ENCODE measurements around the gene H6PD. TPM values are rescaled to one million over a fixed set of nuclear protein-coding genes. Genes with fewer than 3 reads are reported as not detected.

H6PD gene
- total RNA-seq, 2 experiments from 2014 or later, result 15.1 to 15.3 TPM

DNA sequence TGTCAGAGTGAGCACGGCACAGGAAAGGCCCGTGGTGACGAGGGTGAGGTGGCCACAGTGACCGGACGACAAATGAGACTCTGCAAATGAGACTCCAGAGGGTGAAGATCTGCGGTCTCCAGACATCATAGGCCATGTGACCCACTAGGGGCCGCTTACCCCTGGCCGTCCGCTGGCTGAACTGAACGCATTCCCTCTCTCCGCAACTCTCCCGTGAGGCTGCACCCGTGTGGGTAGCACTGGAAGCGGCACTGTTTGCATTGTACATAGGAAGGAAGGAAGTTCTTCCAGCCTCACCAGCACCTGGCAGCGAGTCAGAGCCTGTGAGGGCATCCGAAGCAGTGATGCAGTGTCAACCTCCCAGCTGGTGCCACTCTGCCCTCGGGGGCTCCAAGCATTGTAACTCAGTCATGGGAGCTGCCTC, 34.5 kb downstream of the H6PD start:
- Mint-ChIP-seq H3K27me3 (no peaks in the 10 kb centered on the region), H3K4me1 (peaks cover 15% of the 10 kb centered on the region), H3K4me3 (no peak overlapping the region), H3K27ac (no peak overlapping the region), H3K36me3 (ENCODE audit: low read depth) (no peaks in the 10 kb centered on the region), H3K9me3 (no peaks in the 10 kb centered on the region)
- POLR2A ChIA-PET, result no interaction called here
- no peak for DNase-seq
- CTCF ChIA-PET, result interaction anchor here (0.7 to 2.7 kb wide), 7 partner anchors 20 to 222 kb away, joined by 3 to 13 read pairs (median 4); no protein-coding TSS in a partner anchor

- H3K4me3 Mint-ChIP-seq, result no peak overlapping the region
- POLR2A ChIA-PET, result no interaction called here
- DNase-seq, result no peak
- no peak overlapping the region for H3K27ac Mint-ChIP-seq
- H3K27me3 Mint-ChIP-seq, result no peaks in the 10 kb centered on the region
- no peaks in the 10 kb centered on the region for H3K36me3 Mint-ChIP-seq (ENCODE audit: low read depth)
- H3K4me1 Mint-ChIP-seq, result peaks cover 15% of the 10 kb centered on the region
- CTCF ChIA-PET, result interaction anchor here (1.2 kb wide), 1 partner anchor 19 kb away, joined by 3 read pairs; no protein-coding TSS in a partner anchor
- no peaks in the 10 kb centered on the region for H3K9me3 Mint-ChIP-seq
Measured at GRCh38 chr1:9269721-9270120, 35.1 kb downstream of the H6PD start.

- H3K27ac Mint-ChIP-seq, result no peak overlapping the region
- no peaks in the 10 kb centered on the region for H3K36me3 Mint-ChIP-seq (ENCODE audit: low read depth)
- no peak overlapping the region for H3K4me3 Mint-ChIP-seq
- H3K27me3 Mint-ChIP-seq, result no peaks in the 10 kb centered on the region
- no peak for DNase-seq
- POLR2A ChIA-PET, result no interaction called here
- no peaks in the 10 kb centered on the region for H3K9me3 Mint-ChIP-seq
- peaks cover 20% of the 10 kb centered on the region for H3K4me1 Mint-ChIP-seq
- CTCF ChIA-PET, result interaction anchor here (1.2 kb wide), 1 partner anchor 18 kb away, joined by 3 read pairs; no protein-coding TSS in a partner anchor
Measured at GRCh38 chr1:9270290-9270883, 35.8 kb downstream of the H6PD start.

- Mint-ChIP-seq H3K27ac (no peak overlapping the region), H3K36me3 (ENCODE audit: low read depth) (no peaks in the 10 kb centered on the region), H3K27me3 (peaks cover 1% of the 10 kb centered on the region), H3K4me1 (peaks cover 27% of the 10 kb centered on the region), H3K4me3 (no peak overlapping the region), H3K9me3 (no peaks in the 10 kb centered on the region)
- ChIA-PET CTCF (interaction anchor here (0.6 to 1.6 kb wide), 3 partner anchors 12 to 529 kb away, joined by 3 to 4 read pairs (median 3); no protein-coding TSS in a partner anchor), POLR2A (no interaction called here)
- DNase-seq, result no peak
Measured at GRCh38 chr1:9271283-9271682, 36.7 kb downstream of the H6PD start.

DNA sequence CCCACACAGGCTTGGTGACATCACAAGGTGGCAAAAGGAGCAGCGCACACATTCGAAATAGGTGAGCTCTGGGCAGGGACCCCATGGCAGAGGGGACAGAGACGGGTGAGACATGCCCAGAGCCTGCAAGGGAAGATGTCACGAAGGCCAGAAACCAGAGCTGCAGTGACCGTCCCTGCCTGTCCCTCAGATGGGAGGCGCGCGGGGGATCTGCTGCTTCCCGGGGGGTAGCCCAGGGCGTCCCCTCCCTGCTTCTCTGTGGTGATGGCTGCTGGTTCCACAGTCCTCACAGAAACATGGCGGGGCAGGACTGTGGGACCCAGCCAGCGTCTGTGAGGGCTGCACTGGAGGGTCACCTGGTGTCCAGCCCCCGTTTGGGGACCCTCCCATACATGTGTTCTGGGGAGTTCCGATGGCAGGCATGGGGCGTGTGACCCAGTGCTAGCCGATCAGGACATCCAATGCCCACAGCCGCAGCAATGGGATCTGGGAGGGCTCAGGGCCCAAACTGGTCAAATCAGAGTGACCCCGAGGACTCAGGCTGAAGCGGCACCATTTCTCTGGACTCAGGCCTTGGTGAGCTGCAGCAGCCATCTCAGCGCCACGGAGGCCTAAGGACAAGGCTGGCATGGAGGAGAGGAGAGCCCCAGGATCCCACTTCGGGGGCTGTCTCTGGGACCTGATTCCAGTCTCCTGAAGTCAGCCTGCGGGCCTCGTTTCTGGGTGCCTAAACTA, 37.5 kb downstream of the H6PD start:
- Mint-ChIP-seq H3K4me3 (no peak overlapping the region), H3K27ac (no peak overlapping the region), H3K9me3 (no peaks in the 10 kb centered on the region), H3K4me1 (peaks cover 24% of the 10 kb centered on the region), H3K27me3 (peaks cover 1% of the 10 kb centered on the region), H3K36me3 (ENCODE audit: low read depth) (peaks cover 1% of the 10 kb centered on the region)
- CTCF ChIA-PET, result interaction anchor here (0.8 to 1.6 kb wide), 6 partner anchors 10 to 224 kb away, joined by 3 to 4 read pairs (median 3); no protein-coding TSS in a partner anchor
- no peak for DNase-seq
- POLR2A ChIA-PET, result no interaction called here

GRCh38 chr1:9273177-9273576, 38.6 kb downstream of the H6PD start:
- DNase-seq, result no peak
- peaks cover 1% of the 10 kb centered on the region for H3K27me3 Mint-ChIP-seq
- H3K4me1 Mint-ChIP-seq, result peaks cover 16% of the 10 kb centered on the region
- peaks cover 1% of the 10 kb centered on the region for H3K36me3 Mint-ChIP-seq (ENCODE audit: low read depth)
- H3K4me3 Mint-ChIP-seq, result no peak overlapping the region
- CTCF ChIA-PET, result interaction anchor here (1.0 to 1.5 kb wide), 3 partner anchors 109 to 218 kb away, joined by 3 to 4 read pairs (median 3); no protein-coding TSS in a partner anchor
- no peak overlapping the region for H3K27ac Mint-ChIP-seq
- POLR2A ChIA-PET, result no interaction called here
- peaks cover 4% of the 10 kb centered on the region for H3K9me3 Mint-ChIP-seq

DNA sequence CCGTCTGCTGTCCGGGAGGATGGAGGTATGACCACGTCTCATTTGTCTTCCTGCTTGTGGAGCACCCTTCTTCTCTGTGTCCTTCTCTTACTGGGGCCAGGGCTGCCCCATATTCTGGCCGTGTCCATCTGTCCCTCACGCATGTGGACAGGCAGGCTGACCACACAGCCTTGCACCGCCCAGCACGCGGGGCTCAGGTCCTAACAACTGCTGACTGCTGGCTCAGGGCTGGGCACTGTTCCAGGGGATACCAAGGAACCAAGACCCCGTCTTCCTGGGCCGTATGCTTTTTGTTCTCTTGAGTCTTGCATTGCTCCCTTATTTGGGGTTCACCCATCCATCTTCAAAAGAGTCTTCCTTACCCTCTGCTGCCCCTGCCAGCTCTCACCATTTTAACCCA, 40.6 kb downstream of the H6PD start:
- no peak overlapping the region for H3K27ac Mint-ChIP-seq
- POLR2A ChIA-PET, result no interaction called here
- H3K9me3 Mint-ChIP-seq, result peaks cover 4% of the 10 kb centered on the region
- H3K4me1 Mint-ChIP-seq, result peaks cover 30% of the 10 kb centered on the region
- CTCF ChIA-PET, result interaction anchor here (0.6 to 1.7 kb wide), 5 partner anchors 8 to 395 kb away, joined by 3 to 6 read pairs (median 4); no protein-coding TSS in a partner anchor
- no peak overlapping the region for H3K4me3 Mint-ChIP-seq
- peaks cover 4% of the 10 kb centered on the region for H3K27me3 Mint-ChIP-seq
- DNase-seq, result no peak
- peaks cover 1% of the 10 kb centered on the region for H3K36me3 Mint-ChIP-seq (ENCODE audit: low read depth)

DNA sequence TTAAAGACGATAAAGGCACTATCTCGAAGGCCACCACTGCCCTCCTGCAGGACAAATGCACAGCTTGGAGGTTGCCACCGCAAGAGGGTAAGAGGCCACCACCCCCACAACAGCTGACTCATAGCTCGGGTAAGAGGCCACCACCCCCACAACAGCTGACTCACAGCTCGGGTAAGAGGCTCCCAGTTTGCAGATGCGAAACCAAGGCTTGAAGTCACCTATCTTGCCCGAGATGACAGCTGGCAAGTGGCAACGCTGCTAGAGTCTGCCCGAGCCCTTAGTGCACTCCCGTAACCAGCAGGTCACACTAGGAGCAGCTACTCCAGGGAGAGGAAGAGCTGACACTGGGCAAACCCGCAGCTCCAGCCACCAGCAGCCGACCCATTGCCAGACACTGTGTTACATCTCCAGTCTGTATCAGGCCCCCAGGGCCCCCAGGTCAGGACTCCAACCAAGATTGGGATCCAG, 41.0 kb downstream of the H6PD start:
- ChIA-PET CTCF (interaction anchor here (0.6 to 1.7 kb wide), 8 partner anchors 9 to 1071 kb away, joined by 3 to 6 read pairs (median 4); no protein-coding TSS in a partner anchor), POLR2A (interaction anchor here (0.7 kb wide), 1 partner anchor 31 kb away, joined by 4 read pairs; no protein-coding TSS in a partner anchor)
- H3K27me3 Mint-ChIP-seq, result peaks cover 4% of the 10 kb centered on the region
- peaks cover 33% of the 10 kb centered on the region for H3K4me1 Mint-ChIP-seq
- peaks cover 1% of the 10 kb centered on the region for H3K36me3 Mint-ChIP-seq (ENCODE audit: low read depth)
- H3K27ac Mint-ChIP-seq, result no peak overlapping the region
- peaks cover 4% of the 10 kb centered on the region for H3K9me3 Mint-ChIP-seq
- no peak overlapping the region for H3K4me3 Mint-ChIP-seq
- peak; percentile 67 for DNase-seq

GRCh38 chr1:9278116-9278515, 43.5 kb downstream of the H6PD start:
- H3K27me3 Mint-ChIP-seq, result peaks cover 4% of the 10 kb centered on the region
- peaks cover 6% of the 10 kb centered on the region for H3K36me3 Mint-ChIP-seq (ENCODE audit: low read depth)
- H3K9me3 Mint-ChIP-seq, result peaks cover 7% of the 10 kb centered on the region
- H3K27ac Mint-ChIP-seq, result no peak overlapping the region
- POLR2A ChIA-PET, result no interaction called here
- peaks cover 53% of the 10 kb centered on the region for H3K4me1 Mint-ChIP-seq
- CTCF ChIA-PET, result no interaction called here
- H3K4me3 Mint-ChIP-seq, result no peak overlapping the region
- no peak for DNase-seq

GRCh38 chr1:9278585-9279153, 44.1 kb downstream of the H6PD start:
- Mint-ChIP-seq H3K4me1 (peaks cover 59% of the 10 kb centered on the region), H3K27ac (no peak overlapping the region), H3K27me3 (peaks cover 4% of the 10 kb centered on the region), H3K9me3 (peaks cover 7% of the 10 kb centered on the region), H3K4me3 (no peak overlapping the region), H3K36me3 (ENCODE audit: low read depth) (peaks cover 10% of the 10 kb centered on the region)
- no peak for DNase-seq
- CTCF ChIA-PET, result interaction anchor here (1.5 to 2.5 kb wide), 2 partner anchors 10 to 12 kb away, joined by 4 to 8 read pairs; no protein-coding TSS in a partner anchor
- POLR2A ChIA-PET, result no interaction called here

DNA sequence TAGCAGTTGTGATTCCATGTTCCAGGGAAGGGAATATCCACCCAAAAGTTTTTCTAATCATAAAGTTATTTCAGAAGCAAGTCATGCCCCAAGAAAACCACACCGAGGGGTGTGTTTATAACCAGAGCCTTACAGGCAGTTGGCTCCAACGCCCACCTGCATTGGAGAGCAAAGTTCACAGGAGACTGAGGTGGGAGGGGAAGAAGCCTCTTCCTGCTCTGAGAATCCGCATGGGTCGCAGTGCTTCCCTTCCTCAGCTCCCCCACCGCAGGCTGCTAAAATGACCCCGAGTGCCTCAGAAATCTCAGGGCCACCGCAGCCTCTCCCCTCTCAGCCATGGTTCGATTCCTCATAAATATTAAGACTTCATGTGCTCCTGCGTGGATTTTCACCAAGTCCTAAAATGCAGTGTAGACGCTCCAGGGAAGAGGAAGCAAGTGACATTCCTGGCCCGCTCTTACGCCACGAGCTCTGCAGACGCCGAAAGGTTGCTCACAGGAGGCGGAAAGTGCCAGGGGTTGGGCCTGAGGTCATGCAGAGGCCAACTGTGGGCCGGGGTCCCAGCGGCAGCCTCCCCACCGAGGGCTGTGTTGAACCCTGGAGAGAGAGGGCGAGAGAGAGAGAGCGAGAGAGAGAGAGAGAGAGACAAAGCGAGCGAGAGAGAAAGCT, 44.7 kb downstream of the H6PD start:
- Mint-ChIP-seq H3K4me1 (peaks cover 65% of the 10 kb centered on the region), H3K36me3 (ENCODE audit: low read depth) (peaks cover 16% of the 10 kb centered on the region), H3K4me3 (peak overlapping the region; percentile 13), H3K27me3 (peaks cover 4% of the 10 kb centered on the region), H3K9me3 (peaks cover 12% of the 10 kb centered on the region), H3K27ac (no peak overlapping the region)
- ChIA-PET POLR2A (no interaction called here), CTCF (interaction anchor here (1.2 to 2.5 kb wide), 3 partner anchors 10 to 12 kb away, joined by 3 to 8 read pairs (median 4); no protein-coding TSS in a partner anchor)
- DNase-seq, result no peak
